WTC11 (cell line): ENCODE results near the gene PPP3CA. TPM values are rescaled to one million over a fixed set of nuclear protein-coding genes. Genes with fewer than 3 reads are reported as not detected.

Source experiments
- ATAC-seq: fragments of 200-7000 bp; cut with Tn5 transposase; 2 replicates; pipeline ENCODE4 v1.10.0; 2021; ENCODE audit warnings: mild to moderate bottlenecking, moderate library complexity
- CTCF ChIA-PET: fragments of 300-600 bp; sonication (Branson Sonifier 250); formaldehyde crosslinking; loops from one replicate; lab custom pipeline; 2021; ENCODE audit warnings: antibody characterized with exemption; lab: Charles Lee
- POLR2A ChIA-PET: fragments of 350-600 bp; sonication (Branson Sonifier 250); formaldehyde crosslinking; loops from one replicate; lab custom pipeline; 2021; ENCODE audit warnings: antibody characterized with exemption; lab: Charles Lee
- DNase-seq: peaks from one replicate; pipeline ENCODE4 v3.0.0; 2021; ENCODE audit warnings: low spot score
- H3K27ac Mint-ChIP-seq: 2 replicates; pipeline ENCODE4 v1.8.0; 2021; ENCODE audit warnings: mixed read lengths
- H3K27me3 Mint-ChIP-seq: 2 replicates; pipeline ENCODE4 v1.8.0; 2021; ENCODE audit warnings: low read depth, mild to moderate bottlenecking, moderate library complexity, mixed read lengths
- H3K36me3 Mint-ChIP-seq: 2 replicates; pipeline ENCODE4 v1.8.0; 2021; ENCODE audit warnings: mixed read lengths
- H3K4me1 Mint-ChIP-seq: 2 replicates; pipeline ENCODE4 v1.8.0; 2022; ENCODE audit warnings: mixed read lengths
- H3K4me3 Mint-ChIP-seq: 2 replicates; pipeline ENCODE4 v1.8.0; 2021; ENCODE audit warnings: mild to moderate bottlenecking, moderate library complexity, mixed read lengths
- H3K9me3 Mint-ChIP-seq: 2 replicates; pipeline ENCODE4 v1.8.0; 2021; ENCODE audit warnings: mixed read lengths
- ARID4B ChIP-seq: sonication (generic); formaldehyde crosslinking; IDR thresholded peaks from 2 replicates; pipeline ENCODE4 v1.8.0; 2023; ENCODE audit warnings: missing genetic modification reagents, mild to moderate bottlenecking, borderline replicate concordance
- E2F4 ChIP-seq: sonication (generic); formaldehyde crosslinking; IDR thresholded peaks from 2 replicates; pipeline ENCODE4 v1.8.1; 2022; ENCODE audit warnings: low read depth, mild to moderate bottlenecking, moderate library complexity, missing genetic modification reagents, borderline replicate concordance
- ESRRA ChIP-seq: sonication (generic); formaldehyde crosslinking; IDR thresholded peaks from 2 replicates; pipeline ENCODE4 v1.8.1; 2022; ENCODE audit warnings: mild to moderate bottlenecking, missing genetic modification reagents, borderline replicate concordance
- FOXP1 ChIP-seq: sonication (generic); formaldehyde crosslinking; IDR thresholded peaks from 2 replicates; pipeline ENCODE4 v1.8.0; 2022; ENCODE audit warnings: missing genetic modification reagents, mild to moderate bottlenecking, moderate library complexity, borderline replicate concordance
- GABPB1 ChIP-seq: sonication (generic); formaldehyde crosslinking; IDR thresholded peaks from 2 replicates; pipeline ENCODE4 v1.8.1; 2023; ENCODE audit warnings: mild to moderate bottlenecking, missing genetic modification reagents
- HMGA2 ChIP-seq: fragments of 250-450 bp; sonication (Bioruptor Pico); IDR thresholded peaks from 2 replicates; pipeline ENCODE4 v1.4.0; 2021; ENCODE audit warnings: mild to moderate bottlenecking, moderate library complexity
- IRF1 ChIP-seq: sonication (generic); formaldehyde crosslinking; IDR thresholded peaks from 2 replicates; pipeline ENCODE4 v1.8.0; 2023; ENCODE audit warnings: missing genetic modification reagents
- JUN ChIP-seq: sonication (generic); formaldehyde crosslinking; IDR thresholded peaks from 2 replicates; pipeline ENCODE4 v1.8.0; 2023; ENCODE audit warnings: mild to moderate bottlenecking, missing genetic modification reagents
- MAX ChIP-seq: sonication (generic); formaldehyde crosslinking; IDR thresholded peaks from 2 replicates; pipeline ENCODE4 v1.8.0; 2022; ENCODE audit warnings: mild to moderate bottlenecking, missing genetic modification reagents
- MLX ChIP-seq: sonication (generic); formaldehyde crosslinking; IDR thresholded peaks from 2 replicates; pipeline ENCODE4 v1.8.1; 2023; ENCODE audit warnings: mild to moderate bottlenecking, missing genetic modification reagents, moderate library complexity
- MXD4 ChIP-seq: fragments of 250-450 bp; sonication (Bioruptor Pico); IDR thresholded peaks from 2 replicates; pipeline ENCODE4 v1.8.0; 2021; ENCODE audit warnings: mild to moderate bottlenecking, moderate library complexity, borderline replicate concordance
- NFATC4 ChIP-seq: fragments of 250-450 bp; sonication (Bioruptor Pico); IDR thresholded peaks from 2 replicates; pipeline ENCODE4 v1.9.0; 2021; ENCODE audit warnings: mild to moderate bottlenecking
- OVOL2 ChIP-seq: fragments of 250-450 bp; sonication (Bioruptor Pico); IDR thresholded peaks from 2 replicates; pipeline ENCODE4 v1.9.0; 2021; ENCODE audit warnings: mild to moderate bottlenecking, borderline replicate concordance
- RELA ChIP-seq: sonication (generic); formaldehyde crosslinking; IDR thresholded peaks from 2 replicates; pipeline ENCODE4 v1.8.1; 2022; ENCODE audit warnings: missing genetic modification reagents, mild to moderate bottlenecking, borderline replicate concordance
- SMAD3 ChIP-seq: sonication (generic); formaldehyde crosslinking; IDR thresholded peaks from 2 replicates; pipeline ENCODE4 v1.8.0; 2022; ENCODE audit warnings: missing genetic modification reagents, mild to moderate bottlenecking, borderline replicate concordance
- TEAD1 ChIP-seq: sonication (generic); formaldehyde crosslinking; IDR thresholded peaks from 2 replicates; pipeline ENCODE4 v1.8.0; 2022; ENCODE audit warnings: mild to moderate bottlenecking, missing genetic modification reagents
- TP53 ChIP-seq: sonication (generic); formaldehyde crosslinking; IDR thresholded peaks from 2 replicates; pipeline ENCODE4 v1.8.1; 2023; ENCODE audit warnings: mild to moderate bottlenecking, missing genetic modification reagents
- USF2 ChIP-seq: sonication (generic); formaldehyde crosslinking; IDR thresholded peaks from 2 replicates; pipeline ENCODE4 v1.8.1; 2023; ENCODE audit warnings: mild to moderate bottlenecking, missing genetic modification reagents, moderate library complexity
- ZNF138 ChIP-seq: sonication (generic); formaldehyde crosslinking; conservative IDR thresholded peaks from 2 replicates; pipeline ENCODE4 v1.8.1; 2022; ENCODE audit warnings: mild to moderate bottlenecking, moderate library complexity, missing genetic modification reagents
- ZNF219 ChIP-seq: sonication (generic); formaldehyde crosslinking; IDR thresholded peaks from 2 replicates; pipeline ENCODE4 v1.8.0; 2023; ENCODE audit warnings: missing genetic modification reagents, mild to moderate bottlenecking, borderline replicate concordance
- ZNF416 ChIP-seq: fragments of 250-450 bp; sonication (Bioruptor Pico); IDR thresholded peaks from 2 replicates; pipeline ENCODE4 v1.9.0; 2021; ENCODE audit warnings: mild to moderate bottlenecking, inconsistent platforms
- ZSCAN18 ChIP-seq: fragments of 250-450 bp; sonication (Bioruptor Pico); IDR thresholded peaks from 2 replicates; pipeline ENCODE4 v2.1.2; 2022; ENCODE audit warnings: mild to moderate bottlenecking, moderate library complexity
- total RNA-seq: library from RNA; stranded (reverse); gene quantifications from 3 replicates; pipeline ENCODE4 v1.2.3, GENCODE V29; 2021

PPP3CA gene
- total RNA-seq, 1 experiment from 2014 or later = 41.6 TPM

GRCh38 chr4:101304916-101305315 is 42.4 kb downstream of the PPP3CA start:
- DNase-seq (no peak), ATAC-seq (peak; percentile 71)
- peak overlapping the region; percentile 72 for H3K27ac Mint-ChIP-seq
- H3K4me3 Mint-ChIP-seq = peak overlapping the region; percentile 37
- H3K36me3 Mint-ChIP-seq = no peaks in the 10 kb centered on the region
- TF ChIP-seq MXD4 = no peak
- no peak for TF ChIP-seq SMAD3 (CRISPR knock-in tag)
- TF ChIP-seq RELA (CRISPR knock-in tag) = no peak
- no peak for TF ChIP-seq ARID4B
- TF ChIP-seq MAX (CRISPR knock-in tag) = no peak
- no peak for TF ChIP-seq E2F4
- no peak for TF ChIP-seq ZNF138
- TF ChIP-seq JUN (CRISPR knock-in tag) = no peak
- TF ChIP-seq HMGA2 (CRISPR knock-in tag) = no peak
- TF ChIP-seq IRF1 (CRISPR knock-in tag) = no peak
- no peak for TF ChIP-seq ZSCAN18 (CRISPR knock-in tag)
- TF ChIP-seq ESRRA (CRISPR knock-in tag) = no peak
- no peak for TF ChIP-seq MLX (CRISPR knock-in tag)
- no peak for TF ChIP-seq FOXP1 (CRISPR knock-in tag)
- no peak for TF ChIP-seq USF2 (CRISPR knock-in tag)
- POLR2A ChIA-PET = no interaction called here
- peaks cover 36% of the 10 kb centered on the region for H3K4me1 Mint-ChIP-seq
- H3K27me3 Mint-ChIP-seq = no peaks in the 10 kb centered on the region
- CTCF ChIA-PET = no interaction called here
- H3K9me3 Mint-ChIP-seq = no peaks in the 10 kb centered on the region

- no peak overlapping the region for H3K4me3 Mint-ChIP-seq
- ChIA-PET POLR2A (interaction anchor here (0.6 kb wide), 1 partner anchor 294 kb away, joined by 3 read pairs; no protein-coding TSS in a partner anchor), CTCF (no interaction called here)
- H3K36me3 Mint-ChIP-seq = no peaks in the 10 kb centered on the region
- ATAC-seq (no peak), DNase-seq (no peak)
- no peaks in the 10 kb centered on the region for H3K9me3 Mint-ChIP-seq
- peaks cover 7% of the 10 kb centered on the region for H3K4me1 Mint-ChIP-seq
- H3K27me3 Mint-ChIP-seq = no peaks in the 10 kb centered on the region
- H3K27ac Mint-ChIP-seq = no peak overlapping the region; the same call in 1 of the 2 replicates
- TF ChIP-seq ZSCAN18 (CRISPR knock-in tag) (no peak), OVOL2 (CRISPR knock-in tag) (no peak), ZNF219 (no peak), GABPB1 (no peak), NFATC4 (CRISPR knock-in tag) (no peak), E2F4 (no peak), TP53 (CRISPR knock-in tag) (no peak), TEAD1 (CRISPR knock-in tag) (no peak), MLX (CRISPR knock-in tag) (no peak), ZNF416 (CRISPR knock-in tag) (no peak)
Observed at GRCh38 chr4:101299899-101300540, 47.3 kb downstream of the PPP3CA start.
